ENCODE data around the gene HMGN2. TPM values are rescaled to one million over a fixed set of nuclear protein-coding genes. Genes with fewer than 3 reads are reported as not detected.

Gene HMGN2
- polyA plus RNA-seq, 4 donors = 231 to 855 (median 506) TPM

Other genes starting within 250 kb of the HMGN2 start
- gene CEP85, start 238.2 kb upstream of the HMGN2 start, polyA plus RNA-seq = 10 to 100 TPM in 1 of 4 donors, 1 to 10 TPM in 3; 2.7 to 11.0 (median 5.6) TPM
- 100 to 1,000 TPM in 3 of 4 donors, 10 to 100 TPM in 1; 90.9 to 238 (median 178) TPM for gene SH3BGRL3, start 192.4 kb upstream of the HMGN2 start, polyA plus RNA-seq
- gene UBXN11, start 165.8 kb upstream of the HMGN2 start, polyA plus RNA-seq = 10 to 100 TPM in 2 of 4 donors, 1 to 10 TPM in 2; 1.1 to 35.5 (median 11.4) TPM
- 100 to 1,000 TPM in 1 of 4 donors, 10 to 100 TPM in 3; 23.1 to 116 (median 36.8) TPM for gene CD52, start 154.5 kb upstream of the HMGN2 start, polyA plus RNA-seq
- gene CRYBG2, start 118.3 kb upstream of the HMGN2 start, polyA plus RNA-seq = 100 to 1,000 TPM in 2 of 4 donors, 1 to 10 TPM in 2; 2.4 to 267 (median 63.7) TPM
- under 1 TPM in 2 of 4 donors, not detected in 2; 0.07 to 0.13 TPM for gene ZNF683, start 99.7 kb upstream of the HMGN2 start, polyA plus RNA-seq
- gene LIN28A, start 61.6 kb upstream of the HMGN2 start, polyA plus RNA-seq = under 1 TPM in 1 of 4 donors, not detected in 3; 0.03 TPM
- 10 to 100 TPM; 21.2 to 32.9 (median 30.8) TPM for gene DHDDS, start 40.1 kb upstream of the HMGN2 start, polyA plus RNA-seq
- gene RPS6KA1, start 57.3 kb downstream of the HMGN2 start, polyA plus RNA-seq = 100 to 1,000 TPM in 3 of 4 donors, 10 to 100 TPM in 1; 60.9 to 223 (median 139) TPM
- 10 to 100 TPM in 3 of 4 donors, 1 to 10 TPM in 1; 7.8 to 59.7 (median 18.7) TPM for gene ARID1A, start 223.6 kb downstream of the HMGN2 start, polyA plus RNA-seq